GM12878 (cell line): Measurements from ENCODE around the gene TRAF3IP1.

Source experiments
- HCFC1 ChIP-seq: fragments of 150-350 bp; IDR thresholded peaks from 2 replicates; pipeline ENCODE4 v1.6.1; 2014; ENCODE audit warnings: low read length
- SMC3 ChIP-seq: IDR thresholded peaks from 2 replicates; pipeline ENCODE4 v1.6.1; 2011; ENCODE audit warnings: low read length, improper control_type of control experiment, borderline replicate concordance
- TF ChIP-seq, protein P1 (sequence below), 3 experiments: IDR thresholded peaks in 2 of 3; conservative IDR thresholded peaks in 1 of 3; 2 replicates each; pipeline ENCODE4 v1.5.1; 2011; ENCODE audit warnings: low read depth in 3 of 3, low read length in 3 of 3, mild to moderate bottlenecking in 3 of 3, control low read depth in 2 of 3, moderate library complexity in 2 of 3, inconsistent platforms in 1 of 3, mixed read lengths in 1 of 3; ENCODE audit not compliant: control insufficient read depth in 2 of 3, insufficient read depth in 1 of 3; ENCODE audit errors: extremely low read depth in 1 of 3

- TF ChIP-seq HCFC1 (no peak), SMC3 (no peak)
- TF ChIP-seq, protein P1, sequence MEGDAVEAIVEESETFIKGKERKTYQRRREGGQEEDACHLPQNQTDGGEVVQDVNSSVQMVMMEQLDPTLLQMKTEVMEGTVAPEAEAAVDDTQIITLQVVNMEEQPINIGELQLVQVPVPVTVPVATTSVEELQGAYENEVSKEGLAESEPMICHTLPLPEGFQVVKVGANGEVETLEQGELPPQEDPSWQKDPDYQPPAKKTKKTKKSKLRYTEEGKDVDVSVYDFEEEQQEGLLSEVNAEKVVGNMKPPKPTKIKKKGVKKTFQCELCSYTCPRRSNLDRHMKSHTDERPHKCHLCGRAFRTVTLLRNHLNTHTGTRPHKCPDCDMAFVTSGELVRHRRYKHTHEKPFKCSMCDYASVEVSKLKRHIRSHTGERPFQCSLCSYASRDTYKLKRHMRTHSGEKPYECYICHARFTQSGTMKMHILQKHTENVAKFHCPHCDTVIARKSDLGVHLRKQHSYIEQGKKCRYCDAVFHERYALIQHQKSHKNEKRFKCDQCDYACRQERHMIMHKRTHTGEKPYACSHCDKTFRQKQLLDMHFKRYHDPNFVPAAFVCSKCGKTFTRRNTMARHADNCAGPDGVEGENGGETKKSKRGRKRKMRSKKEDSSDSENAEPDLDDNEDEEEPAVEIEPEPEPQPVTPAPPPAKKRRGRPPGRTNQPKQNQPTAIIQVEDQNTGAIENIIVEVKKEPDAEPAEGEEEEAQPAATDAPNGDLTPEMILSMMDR (IDR thresholded peaks at IDR 0.05 in 2 of 3, conservative IDR thresholded peaks at IDR 0.05 in 1 of 3; ENCODE audit: control insufficient read depth in 2 of 3, extremely low read depth in 1 of 3, insufficient read depth in 1 of 3, low read depth in 3 of 3, low read length in 3 of 3): no peak
Observed at GRCh38 chr2:238397356-238397755, 77.0 kb downstream of the TRAF3IP1 start.
